ENCODE measurements around the gene ZNHIT3. TPM values are rescaled to one million over a fixed set of nuclear protein-coding genes. Genes with fewer than 3 reads are reported as not detected.

Gene ZNHIT3
- total RNA-seq, 1 donor from 2014 or later = 33.7 TPM

- no peaks in the 10 kb centered on the region for H3K27me3 ChIP-seq (ENCODE audit: control insufficient read depth, insufficient read depth, low read length)
- no peak for TF ChIP-seq CTCF (IDR thresholded peaks at IDR 0.05; ENCODE audit: insufficient read depth, low read length, severe bottlenecking)
- DNase-seq (ENCODE audit: low read depth) (peak; percentile 14), FAIRE-seq (no peak)
- no peak overlapping the region for H3K4me3 ChIP-seq (ENCODE audit: low read depth, low read length)
- H3K36me3 ChIP-seq (ENCODE audit: control insufficient read depth, insufficient read depth, low read length) = peaks cover 23% of the 10 kb centered on the region
These were observed 38.6 kb downstream of the ZNHIT3 start for GRCh38 chr17:36525113-36525512.

DNA sequence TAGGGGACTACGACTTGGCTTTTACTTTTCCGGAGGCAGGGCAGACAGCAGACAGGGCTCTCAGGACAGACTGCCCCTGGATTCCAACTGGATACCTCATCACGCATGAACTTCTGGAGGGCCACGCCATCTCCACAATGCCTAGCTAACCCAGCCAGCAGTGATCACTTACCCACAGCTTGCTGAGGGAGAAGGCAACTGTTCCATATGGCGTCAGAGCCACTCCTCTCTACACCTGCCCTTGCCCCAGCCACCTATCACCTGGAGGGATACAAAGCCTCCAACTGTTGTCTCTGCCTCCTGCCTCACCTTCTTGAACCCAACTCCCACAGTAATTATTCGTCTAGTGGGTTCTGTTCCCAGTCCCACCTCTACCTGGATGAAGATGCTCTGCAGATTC lies 39.4 kb downstream of the ZNHIT3 start:
- H3K27me3 ChIP-seq (ENCODE audit: control insufficient read depth, insufficient read depth, low read length) = no peaks in the 10 kb centered on the region
- H3K36me3 ChIP-seq (ENCODE audit: control insufficient read depth, insufficient read depth, low read length) = peaks cover 23% of the 10 kb centered on the region
- no peak for TF ChIP-seq CTCF (IDR thresholded peaks at IDR 0.05; ENCODE audit: insufficient read depth, low read length, severe bottlenecking)
- H3K4me3 ChIP-seq (ENCODE audit: low read depth, low read length) = no peak overlapping the region
- FAIRE-seq (no peak), DNase-seq (ENCODE audit: low read depth) (no peak)

GRCh38 chr17:36527621-36528250 lies 41.3 kb downstream of the ZNHIT3 start:
- FAIRE-seq = no peak
- DNase-seq (ENCODE audit: low read depth) = no peak
- Histone ChIP-seq H3K27me3 (ENCODE audit: control insufficient read depth, insufficient read depth, low read length) (no peaks in the 10 kb centered on the region), H3K36me3 (ENCODE audit: control insufficient read depth, insufficient read depth, low read length) (peaks cover 28% of the 10 kb centered on the region), H3K4me3 (ENCODE audit: low read depth, low read length) (no peak overlapping the region)
- TF ChIP-seq CTCF (IDR thresholded peaks at IDR 0.05; ENCODE audit: insufficient read depth, low read length, severe bottlenecking) = no peak

- no peak overlapping the region for H3K4me3 ChIP-seq (ENCODE audit: low read depth, low read length)
- no peaks in the 10 kb centered on the region for H3K27me3 ChIP-seq (ENCODE audit: control insufficient read depth, insufficient read depth, low read length)
- DNase-seq (ENCODE audit: low read depth) = peak; percentile 81
- TF ChIP-seq CTCF (IDR thresholded peaks at IDR 0.05; ENCODE audit: insufficient read depth, low read length, severe bottlenecking) = no peak
- no peak for FAIRE-seq
- H3K36me3 ChIP-seq (ENCODE audit: control insufficient read depth, insufficient read depth, low read length) = peaks cover 26% of the 10 kb centered on the region
These were observed 42.6 kb downstream of the ZNHIT3 start for GRCh38 chr17:36529121-36529520.

- Histone ChIP-seq H3K27me3 (ENCODE audit: control insufficient read depth, insufficient read depth, low read length) (no peaks in the 10 kb centered on the region), H3K4me3 (ENCODE audit: low read depth, low read length) (no peak overlapping the region), H3K36me3 (ENCODE audit: control insufficient read depth, insufficient read depth, low read length) (peaks cover 10% of the 10 kb centered on the region)
- FAIRE-seq = no peak
- TF ChIP-seq CTCF (IDR thresholded peaks at IDR 0.05; ENCODE audit: insufficient read depth, low read length, severe bottlenecking) = no peak
- DNase-seq (ENCODE audit: low read depth) = peak; percentile 68
These were observed 46.0 kb downstream of the ZNHIT3 start for GRCh38 chr17:36532435-36532975.

All from bronchial epithelial cell (primary cell).